HL-60/S4 treated with phorbol 12-myristate 13-acetate at 8.2 ng/mL for 4 days and 3 days (cell line): Measurements from ENCODE around the gene MTERF2.
"Not testable (repeated sequence)": the region's sequence is repeated elsewhere in the genome, so short reads cannot be mapped to it uniquely, and the experiment has no call there.

ENCODE experiments used
- in situ Hi-C: fragments of 300-500 bp; cut with MboI; formaldehyde crosslinking; loops from 2 replicates; pipeline ENCODE4 v1.15.0; 2022; ENCODE audit warnings: low sequenced_read_pairs

The MTERF2 gene, protein sequence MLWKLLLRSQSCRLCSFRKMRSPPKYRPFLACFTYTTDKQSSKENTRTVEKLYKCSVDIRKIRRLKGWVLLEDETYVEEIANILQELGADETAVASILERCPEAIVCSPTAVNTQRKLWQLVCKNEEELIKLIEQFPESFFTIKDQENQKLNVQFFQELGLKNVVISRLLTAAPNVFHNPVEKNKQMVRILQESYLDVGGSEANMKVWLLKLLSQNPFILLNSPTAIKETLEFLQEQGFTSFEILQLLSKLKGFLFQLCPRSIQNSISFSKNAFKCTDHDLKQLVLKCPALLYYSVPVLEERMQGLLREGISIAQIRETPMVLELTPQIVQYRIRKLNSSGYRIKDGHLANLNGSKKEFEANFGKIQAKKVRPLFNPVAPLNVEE

DNA sequence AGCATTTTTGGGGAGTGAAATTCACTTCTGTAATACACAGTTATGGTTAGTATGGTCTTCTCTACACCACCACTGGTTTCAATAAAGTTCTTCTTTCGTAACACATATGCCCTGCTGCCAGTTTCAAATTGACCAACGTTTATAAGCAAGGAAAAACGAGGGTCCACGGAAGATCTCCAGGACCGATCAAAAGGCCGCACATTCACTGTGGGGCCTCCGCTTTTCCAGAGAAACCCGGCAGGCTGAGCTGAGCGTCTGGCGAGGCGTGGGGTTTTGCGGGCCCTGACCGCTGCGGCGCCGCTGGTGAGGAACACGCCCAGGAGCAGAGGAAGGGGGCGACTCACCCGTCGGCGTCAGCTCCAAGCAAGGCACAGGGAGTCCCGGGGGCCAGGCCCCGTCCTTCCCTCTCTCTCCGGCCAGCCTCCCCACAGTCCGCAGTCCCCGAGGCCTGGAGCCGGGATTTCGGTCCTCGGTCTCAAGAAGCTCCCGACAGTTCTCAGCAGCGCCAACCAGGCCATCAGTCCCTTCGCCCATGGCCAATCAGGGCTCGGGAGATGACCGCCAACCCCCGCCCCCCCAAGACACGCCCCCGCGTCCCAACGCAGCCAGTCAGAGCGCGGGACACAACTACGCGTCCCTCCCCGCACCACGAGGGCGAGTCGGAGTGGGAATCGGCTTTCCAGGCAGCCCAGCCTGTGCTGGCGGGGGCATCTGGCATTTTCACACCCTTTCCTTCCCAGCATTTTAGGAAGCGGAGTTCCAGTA lies at the start of gene MTERF2:
Gene MTERF2, minus strand, starts transcription at position 522 of the 765 bp plus-strand sequence. CDS start 8,432 bp downstream, outside the sequence.
- in situ Hi-C loops: no loop called here

DNA sequence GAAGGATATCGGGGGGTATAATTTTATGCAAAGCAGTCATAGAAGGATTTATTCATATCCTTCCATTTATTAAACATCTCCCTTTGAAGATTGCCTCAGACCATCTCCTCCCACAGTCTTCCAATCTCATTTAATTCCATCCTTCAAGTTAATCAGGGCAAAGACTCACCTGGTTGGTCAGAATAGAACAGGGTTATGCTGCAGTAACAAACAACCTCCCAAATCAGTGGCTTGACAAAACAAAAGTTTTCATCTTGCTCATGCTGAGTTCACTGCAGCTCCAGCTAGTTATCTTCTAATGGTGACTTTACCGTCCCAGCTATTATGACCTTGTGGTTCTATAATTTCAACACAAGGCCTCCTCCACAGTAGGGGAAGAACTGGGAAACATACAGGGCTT lies 48.8 kb upstream of the MTERF2 start:
- in situ Hi-C loops: no loop called here

DNA sequence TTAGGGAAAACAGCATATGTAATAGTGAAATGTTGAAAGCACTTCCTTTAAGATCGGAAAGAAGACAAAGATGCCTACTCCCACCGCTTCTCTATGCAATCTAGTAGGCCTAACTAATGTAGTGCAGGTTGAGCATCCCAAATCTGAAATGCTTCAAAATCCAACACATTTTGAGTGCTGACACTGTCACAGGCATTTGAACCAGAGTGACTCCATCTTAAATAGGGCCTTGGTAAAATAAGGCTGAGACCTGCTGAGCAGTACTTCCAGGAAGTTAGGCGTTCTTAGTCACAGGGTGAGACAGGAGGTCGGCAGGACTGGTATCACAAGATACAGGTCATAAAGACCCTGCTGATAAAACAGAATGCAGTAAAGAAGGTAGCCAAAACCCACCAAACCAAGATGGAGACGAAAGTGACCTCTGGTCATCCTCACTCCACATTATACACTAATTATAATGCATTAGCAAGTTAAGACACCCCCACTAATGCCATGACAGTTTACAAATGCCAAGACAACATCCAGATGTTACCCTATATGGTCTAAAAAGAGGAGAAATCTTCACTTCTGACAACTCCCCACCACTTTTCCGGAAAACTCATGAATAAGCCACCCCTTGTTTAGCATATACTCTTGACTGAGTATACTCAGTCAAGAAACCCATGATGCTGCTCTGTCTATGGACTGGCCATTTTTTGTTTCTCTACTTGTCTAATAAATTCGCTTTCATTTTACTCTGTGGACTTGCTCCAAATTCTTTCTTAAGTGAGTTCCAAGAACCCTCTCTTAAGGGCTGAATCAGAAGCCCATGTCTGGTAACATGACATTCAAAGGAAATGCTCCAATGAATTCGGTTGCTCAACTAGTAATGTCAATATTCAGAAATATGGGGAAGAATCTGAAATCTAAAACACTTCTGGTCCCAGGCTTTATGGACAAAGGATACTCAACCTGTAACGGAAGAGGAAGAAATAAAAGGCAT lies 47.1 kb upstream of the MTERF2 start:
- in situ Hi-C loops: no loop called here

DNA sequence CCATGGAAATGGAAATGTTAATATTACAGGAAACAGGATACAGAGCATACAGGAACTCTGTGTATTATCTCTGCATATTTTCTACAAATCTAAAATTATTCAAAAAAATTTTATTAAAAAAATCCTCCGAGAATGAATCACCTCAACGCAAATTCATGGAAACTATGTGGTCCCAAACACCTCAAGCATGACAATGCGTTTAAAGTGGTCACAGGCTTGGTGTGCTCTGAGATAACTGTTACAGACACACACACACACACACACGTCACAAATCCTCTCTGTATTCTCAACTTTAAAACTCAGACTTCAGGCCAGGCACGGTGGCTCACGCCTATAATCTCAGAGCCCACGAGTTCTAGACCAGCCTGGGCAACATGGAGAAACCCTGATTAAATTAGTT lies 45.3 kb upstream of the MTERF2 start:
- in situ Hi-C loops: no loop called here

DNA sequence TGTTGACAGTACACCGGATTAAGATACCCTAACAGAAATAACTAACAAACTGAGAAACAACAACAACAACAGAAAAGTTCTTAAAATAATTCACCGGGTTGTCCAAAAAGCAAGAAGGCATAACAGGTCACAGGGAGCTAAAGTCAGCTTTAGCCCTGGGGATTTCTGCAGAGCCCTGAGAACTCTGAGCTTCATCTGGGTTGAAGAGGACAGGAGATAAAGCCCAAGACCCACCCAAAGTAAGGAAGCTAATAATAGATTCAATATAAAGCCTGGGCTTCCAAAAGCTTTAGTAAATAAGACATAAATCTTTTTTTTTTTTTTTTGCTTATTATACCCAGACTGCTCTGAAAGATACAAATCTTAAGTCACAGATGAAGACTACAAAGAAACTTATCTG lies 44.1 kb upstream of the MTERF2 start:
- in situ Hi-C loops: no loop called here

DNA sequence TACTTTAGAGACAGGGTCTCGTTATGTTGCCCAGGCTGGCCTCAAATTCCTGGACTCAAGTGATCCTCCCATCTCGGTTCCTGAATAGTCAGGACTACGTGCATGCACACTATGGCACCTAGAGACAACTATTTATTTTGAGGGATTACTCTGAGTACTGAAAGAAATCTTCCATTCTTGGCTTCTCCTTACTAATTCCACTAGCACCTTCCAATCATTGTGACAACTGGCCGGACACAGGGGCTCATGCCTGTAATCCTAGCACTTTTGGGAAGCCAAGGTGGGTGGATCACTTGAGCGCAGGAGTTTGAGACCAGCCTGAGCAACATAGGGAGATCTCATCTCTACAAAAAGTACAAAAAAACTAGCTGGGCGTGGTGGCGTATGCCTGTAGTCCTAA lies 42.1 kb upstream of the MTERF2 start:
- in situ Hi-C loops: no loop called here

DNA sequence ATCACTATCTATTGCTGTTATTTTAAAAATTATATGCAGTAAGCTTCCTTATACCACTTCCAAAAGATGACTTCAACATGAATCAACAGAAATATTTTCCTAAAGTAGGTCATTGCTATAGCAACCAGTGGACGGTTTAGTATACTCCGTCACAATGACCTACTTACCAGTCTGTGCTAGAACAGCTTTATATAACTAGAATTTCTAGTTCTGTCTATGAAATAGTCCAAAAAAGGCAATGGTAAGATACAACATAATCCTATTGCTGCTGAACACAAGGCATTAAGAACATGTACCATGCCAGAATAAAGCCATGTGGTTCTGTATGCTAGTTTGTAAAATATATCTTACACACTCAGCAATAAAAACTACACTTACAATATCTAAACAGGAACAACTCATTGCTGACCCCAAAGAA lies 40.7 kb upstream of the MTERF2 start:
- in situ Hi-C loops: no loop called here

DNA sequence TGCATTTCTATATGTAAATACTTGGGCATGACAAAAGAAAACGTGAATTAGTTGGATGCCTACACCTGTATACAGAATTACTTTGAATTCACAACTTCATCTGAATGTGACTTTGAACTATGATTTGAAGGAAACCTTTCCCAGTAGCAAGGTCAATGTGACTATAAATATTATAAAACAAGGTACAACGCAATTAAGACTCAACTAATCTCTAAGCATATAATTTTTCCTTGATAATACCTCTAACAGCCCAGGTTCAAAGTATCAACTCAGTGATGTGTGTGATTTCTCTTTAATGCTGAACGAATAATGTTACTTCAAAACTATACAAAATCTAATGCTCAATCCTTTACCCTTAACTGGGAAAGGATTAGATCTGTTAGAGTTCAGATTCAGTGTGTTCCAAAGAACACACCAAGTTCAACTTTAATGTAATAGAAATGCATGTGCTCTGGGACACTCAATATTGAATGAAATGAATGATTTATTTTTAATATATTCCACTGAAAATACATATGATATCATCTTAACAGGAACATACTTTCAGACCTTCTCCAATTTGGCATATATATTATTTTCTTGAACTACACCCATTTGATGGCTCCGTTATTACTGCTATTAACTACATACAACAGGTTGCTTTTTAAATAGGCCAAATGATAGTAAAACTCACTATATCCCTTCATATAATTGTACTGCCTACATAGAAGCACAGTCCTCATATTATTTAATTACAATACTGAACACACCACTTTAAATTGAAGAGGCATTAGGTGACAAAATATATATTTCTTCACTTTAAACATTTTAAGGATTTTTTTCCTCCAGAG lies 40.1 kb upstream of the MTERF2 start:
- in situ Hi-C loops: no loop called here

DNA sequence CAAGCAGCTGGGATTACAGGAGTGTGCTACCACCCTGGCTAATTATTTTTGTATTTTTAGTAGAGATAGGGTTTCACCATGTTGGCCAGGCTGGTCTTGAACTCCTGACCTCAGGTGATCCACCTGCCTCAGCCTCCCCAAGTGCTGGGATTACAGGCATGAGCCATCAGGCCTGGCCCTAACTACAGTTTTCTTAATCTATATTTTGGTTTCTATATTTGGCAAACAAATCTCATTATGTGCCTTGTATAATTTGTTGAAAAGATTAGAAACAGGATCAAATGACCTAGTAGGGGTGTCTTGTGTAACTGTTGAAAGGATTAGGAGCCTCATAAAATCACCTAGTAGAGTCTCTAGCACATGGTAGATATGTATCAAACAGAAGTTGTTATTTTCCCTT lies 39.4 kb upstream of the MTERF2 start:
- in situ Hi-C loops: not testable (repeated sequence)

DNA sequence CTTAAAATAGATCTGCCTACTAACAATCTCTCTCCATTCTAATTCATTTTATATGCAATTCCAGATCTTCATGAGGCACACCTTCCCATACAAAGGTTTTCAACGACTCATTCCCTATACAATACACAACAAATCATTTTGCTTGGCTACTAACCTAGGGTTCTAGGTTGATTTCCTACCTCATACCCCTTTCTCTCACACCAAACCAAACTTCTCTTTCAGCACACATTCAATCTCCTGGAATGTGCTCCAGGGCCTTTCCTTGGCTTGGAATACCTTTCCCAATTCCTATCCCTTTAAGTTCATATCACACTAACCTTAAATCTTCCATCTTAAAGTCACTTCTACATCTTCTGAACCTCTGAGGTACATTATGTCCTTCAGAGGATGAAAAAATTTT lies 38.7 kb upstream of the MTERF2 start:
- in situ Hi-C loops: no loop called here

DNA sequence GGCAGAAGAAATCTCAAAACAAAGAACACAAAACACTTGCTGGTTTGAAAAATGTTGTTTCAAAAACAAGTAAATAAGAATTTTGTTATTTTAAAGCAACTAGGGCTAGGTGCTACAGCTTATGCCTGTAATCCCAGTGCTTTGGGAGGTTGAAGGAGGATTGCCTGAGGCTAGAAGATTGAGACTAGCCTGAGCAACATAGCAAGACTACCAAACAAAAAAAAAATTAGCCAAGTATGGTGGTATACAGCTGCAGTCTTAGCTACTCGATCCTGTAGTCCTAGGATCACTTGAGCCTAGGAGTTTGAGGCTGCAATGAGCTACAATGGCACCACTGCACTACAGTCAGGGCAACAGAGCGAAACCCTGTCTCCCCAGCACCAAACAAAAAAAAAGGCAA lies 32.6 kb upstream of the MTERF2 start:
- in situ Hi-C loops: no loop called here

DNA sequence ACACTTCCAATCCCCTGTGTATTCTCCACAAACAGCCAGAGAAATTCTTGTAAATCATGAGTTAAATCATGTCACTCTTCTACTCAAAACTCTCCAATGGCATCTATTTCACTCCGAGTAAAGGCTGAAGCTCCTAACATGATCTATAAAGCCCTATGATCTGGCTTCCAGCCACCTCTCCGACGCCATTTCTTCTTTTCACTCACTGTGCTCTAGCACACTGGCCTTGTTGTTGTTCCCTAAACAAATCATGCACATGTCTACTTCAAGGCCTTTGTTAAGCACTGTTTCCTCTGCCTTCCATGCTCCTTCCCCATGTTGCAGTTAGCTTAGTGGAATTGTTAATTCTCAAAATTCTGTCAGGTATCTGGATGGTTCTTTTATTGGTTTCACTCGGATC lies 30.1 kb upstream of the MTERF2 start:
- in situ Hi-C loops: no loop called here

DNA sequence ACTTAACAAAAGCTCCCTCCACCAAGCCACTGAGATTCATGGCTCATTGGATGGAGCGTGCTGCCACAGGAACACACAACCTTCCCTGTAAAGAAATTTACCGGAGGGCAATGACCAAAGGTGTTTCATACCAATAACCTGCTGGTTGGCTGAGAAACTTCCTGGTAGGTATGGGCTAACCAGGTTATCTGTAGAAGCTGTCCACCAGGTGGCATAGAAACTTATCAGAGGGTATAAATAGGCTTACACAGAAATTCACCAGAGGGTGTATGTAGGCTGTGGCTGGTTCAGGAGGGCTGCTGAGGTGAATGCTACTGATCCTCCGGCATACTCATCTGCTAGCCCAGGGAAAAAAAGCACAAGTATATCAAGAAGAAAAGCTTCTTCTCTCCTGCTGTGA lies 27.1 kb upstream of the MTERF2 start:
- in situ Hi-C loops: no loop called here

DNA sequence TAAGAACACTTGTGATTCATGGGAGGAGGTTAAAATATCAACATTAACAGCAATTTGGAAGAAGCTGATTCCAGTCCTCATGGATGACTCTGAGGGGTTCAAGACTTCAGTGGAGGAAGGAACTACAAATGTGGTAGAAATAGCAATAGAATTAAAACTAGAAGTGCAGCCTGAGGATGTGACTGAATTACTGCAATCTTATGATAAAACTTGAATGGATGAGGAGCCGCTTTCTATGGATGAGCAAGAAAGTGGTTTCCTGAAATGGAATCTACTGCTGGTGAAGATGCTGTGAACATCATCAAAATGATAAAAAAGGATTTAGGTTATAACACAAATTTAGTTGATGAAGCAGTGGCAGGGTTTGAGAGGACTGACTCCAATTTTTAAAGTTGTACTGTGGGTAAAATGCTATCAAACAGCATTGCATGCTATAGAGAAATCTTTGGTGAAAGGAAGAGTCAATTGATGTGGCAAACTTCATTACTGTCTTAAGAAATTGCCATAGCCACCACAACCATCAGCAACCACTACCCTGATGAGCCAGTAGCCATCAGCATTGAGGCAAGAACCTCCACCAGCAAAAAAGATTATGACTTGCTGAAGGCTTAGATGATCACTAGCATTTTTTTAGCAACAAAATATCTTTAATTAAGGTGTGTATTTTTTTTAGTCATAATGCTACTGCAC lies 25.9 kb upstream of the MTERF2 start:
- in situ Hi-C loops: no loop called here

DNA sequence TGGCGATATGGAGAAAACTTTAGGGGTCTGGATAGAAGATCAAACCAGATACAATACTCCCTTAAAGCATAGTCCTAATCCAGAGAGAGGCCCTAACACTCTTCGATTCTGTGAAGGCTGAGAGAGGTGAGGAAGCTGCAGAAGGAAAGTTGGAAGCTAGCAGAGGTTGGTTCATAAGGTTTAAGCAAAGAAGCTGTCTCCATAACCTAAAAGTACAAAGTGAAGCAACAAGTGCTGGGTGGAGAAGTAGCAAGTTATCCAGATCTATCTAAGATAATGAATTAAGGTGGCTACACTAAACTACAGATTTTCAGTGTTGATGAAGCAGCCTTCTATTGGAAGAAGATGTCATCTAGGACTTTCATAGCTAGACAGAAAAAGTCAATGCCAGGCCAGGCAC lies 24.6 kb upstream of the MTERF2 start:
- in situ Hi-C loops: no loop called here

DNA sequence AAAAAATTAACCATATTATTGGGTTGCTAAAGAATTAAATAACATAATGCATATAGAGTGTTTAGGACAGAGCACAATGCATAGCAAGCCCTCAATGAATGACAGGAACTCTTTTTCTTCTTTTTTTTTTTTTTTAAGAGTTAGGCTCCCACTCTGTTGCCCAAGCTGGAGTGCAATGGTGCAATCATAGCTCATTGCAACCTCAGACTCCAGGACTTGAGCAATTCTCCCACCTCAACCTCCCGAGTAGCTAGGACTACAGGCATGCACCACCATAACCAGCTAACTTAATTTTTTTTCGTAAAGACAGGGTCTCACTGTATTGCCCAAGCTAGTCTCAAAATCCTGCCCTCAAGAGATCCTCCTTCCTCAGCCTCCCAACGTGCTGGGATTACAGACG lies 20.5 kb upstream of the MTERF2 start:
- in situ Hi-C loops: no loop called here

DNA sequence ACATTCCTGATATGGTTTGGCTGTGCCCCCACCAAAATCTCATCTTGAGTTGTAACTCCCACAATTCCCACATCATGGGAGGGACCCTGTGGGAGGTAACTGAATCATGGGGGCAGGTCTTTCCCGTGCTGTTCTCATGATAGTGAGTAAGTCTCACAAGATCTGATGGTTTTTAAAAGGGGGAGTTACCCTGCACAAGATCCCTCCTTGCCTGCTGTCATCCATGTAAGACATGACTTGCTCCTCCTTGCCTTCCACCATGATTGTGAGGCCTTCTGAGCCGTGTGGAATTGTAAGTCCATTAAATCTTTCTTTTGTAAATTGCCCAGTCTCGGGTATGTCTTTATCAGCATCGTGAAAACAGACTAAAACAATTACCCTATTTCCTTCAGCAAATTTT lies 15.7 kb upstream of the MTERF2 start:
- in situ Hi-C loops: not testable (repeated sequence)

DNA sequence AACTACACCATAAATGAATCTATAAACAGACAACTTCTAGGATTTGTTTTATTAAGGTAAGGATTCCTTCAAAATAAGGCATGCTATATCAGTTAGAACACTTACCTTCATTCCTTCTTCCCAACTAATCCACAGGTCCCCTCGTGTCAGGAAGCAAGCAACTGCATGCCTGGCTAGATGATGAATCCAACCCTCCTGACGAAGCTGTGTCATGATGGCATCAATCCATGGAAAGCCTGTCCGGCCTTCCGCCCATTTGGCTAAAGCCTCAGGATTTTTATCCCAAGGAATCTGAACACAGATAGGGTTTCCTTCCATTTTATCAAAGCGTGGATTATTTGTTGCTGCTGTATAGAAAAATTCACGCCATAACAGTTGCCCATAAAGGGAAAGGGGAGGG lies 12.5 kb upstream of the MTERF2 start:
- in situ Hi-C loops: no loop called here

DNA sequence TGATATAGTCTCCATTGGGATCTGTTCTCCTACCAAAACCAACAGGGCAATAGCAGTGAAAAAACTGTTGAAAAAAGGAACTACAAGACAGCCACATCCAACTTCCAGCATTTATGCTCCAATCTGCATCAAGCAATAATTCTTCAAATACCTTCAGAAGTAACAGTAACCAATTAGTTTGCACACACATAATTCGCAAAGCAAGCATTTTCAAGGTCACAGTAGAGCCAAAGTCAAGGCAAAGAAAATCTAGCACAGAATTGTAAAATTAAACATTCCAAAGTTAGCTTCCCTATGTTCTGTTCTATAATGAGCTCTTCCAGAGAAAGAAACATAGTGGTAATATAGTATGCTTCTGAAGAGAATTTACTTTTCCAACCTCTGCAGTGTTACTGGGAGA lies 11.0 kb upstream of the MTERF2 start:
- in situ Hi-C loops: no loop called here

DNA sequence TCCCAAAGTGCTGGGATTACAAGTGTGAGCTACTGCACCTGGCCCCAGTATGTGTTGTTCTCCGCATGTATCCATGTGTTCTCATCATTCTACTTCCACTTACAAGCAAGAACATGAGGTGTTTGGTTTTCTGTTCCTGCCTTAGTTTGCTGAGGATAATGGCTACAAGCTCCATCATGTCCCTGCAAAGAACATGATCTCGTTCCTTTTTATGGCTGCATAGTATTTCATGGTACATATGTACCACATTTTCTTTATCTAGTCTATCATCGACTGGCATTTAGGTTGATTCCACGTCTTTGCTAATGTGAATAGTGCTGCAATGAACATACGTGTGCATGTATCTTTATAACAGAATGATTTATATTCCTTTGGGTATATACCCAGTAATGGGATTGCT lies 9.2 kb upstream of the MTERF2 start:
- in situ Hi-C loops: not testable (repeated sequence)
